Measurements from ENCODE around the gene PCDHB6.
"Not testable (repeated sequence)": the region's sequence is repeated elsewhere in the genome, so short reads cannot be mapped to it uniquely, and the experiment has no call there.

PCDHB6 gene

DNA sequence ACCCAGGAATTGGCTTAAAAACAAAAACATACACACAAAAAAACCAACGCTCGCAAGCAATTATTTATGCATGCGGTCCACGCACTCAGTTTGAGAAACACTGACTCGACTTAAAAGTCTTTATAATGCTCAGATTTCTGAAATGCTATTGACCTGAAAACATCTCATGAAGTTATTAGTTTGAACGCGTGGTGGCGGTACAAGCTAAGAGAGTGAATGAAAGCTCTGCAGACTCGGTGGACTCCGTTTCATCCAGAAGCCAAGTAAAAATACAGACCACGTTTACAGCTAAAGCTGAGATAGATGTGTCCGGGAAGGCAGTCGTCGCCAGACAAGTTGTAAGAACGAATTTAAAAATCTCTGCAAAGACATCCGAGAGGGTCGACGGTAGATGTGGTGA, at the start of gene PCDHB6:
Gene PCDHB6, plus strand, starts transcription at position 246 of the 400 bp plus-strand sequence. CDS start 201 bp downstream, outside the sequence.
- no peak for DNase-seq (ENCODE audit: low read depth in 2 of 2)

DNA sequence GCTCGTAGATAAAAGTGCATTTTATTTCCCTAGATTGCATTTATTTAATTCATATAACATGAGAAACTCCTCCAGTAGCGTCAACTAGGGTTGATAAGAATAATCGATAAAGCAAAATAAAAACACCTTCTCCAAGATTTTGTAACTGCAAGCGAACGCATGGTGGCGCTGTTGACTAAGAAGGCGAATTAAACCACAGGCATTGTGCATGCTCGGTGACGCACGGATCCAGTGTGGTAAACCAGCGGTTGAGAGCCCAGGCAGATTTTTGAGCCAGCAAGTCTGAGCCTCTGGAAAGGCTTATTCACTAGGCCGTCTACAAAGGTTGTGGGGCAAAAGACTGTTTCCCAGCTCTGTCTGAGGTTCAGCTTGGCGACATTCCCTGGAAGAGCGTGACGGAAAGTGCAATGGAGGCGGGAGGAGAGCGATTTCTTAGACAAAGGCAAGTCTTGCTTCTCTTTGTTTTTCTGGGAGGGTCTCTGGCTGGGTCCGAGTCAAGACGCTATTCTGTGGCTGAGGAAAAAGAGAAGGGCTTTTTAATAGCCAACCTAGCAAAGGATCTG, 49.5 kb upstream of the PCDHB6 start, which contains the start of gene PCDHB3:
Gene PCDHB3, plus strand, starts transcription at position 231 of the 563 bp plus-strand sequence. Its CDS starts 177 bp downstream, at position 408.
- DNase-seq (ENCODE audit: low read depth in 2 of 2) = no peak

DNA sequence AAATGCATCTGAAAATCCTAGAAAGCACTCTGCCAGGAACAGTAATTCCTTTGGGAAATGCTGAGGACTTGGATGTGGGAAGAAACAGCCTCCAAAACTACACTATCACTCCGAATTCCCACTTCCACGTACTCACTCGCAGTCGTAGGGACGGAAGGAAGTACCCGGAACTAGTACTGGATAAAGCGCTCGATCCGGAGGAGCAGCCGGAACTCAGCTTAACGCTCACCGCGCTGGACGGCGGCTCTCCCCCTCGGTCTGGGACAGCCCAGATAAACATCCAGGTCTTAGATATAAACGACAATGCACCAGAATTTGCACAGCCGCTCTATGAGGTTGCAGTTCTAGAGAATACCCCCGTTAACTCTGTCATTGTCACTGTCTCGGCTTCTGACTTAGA, 48.8 kb upstream of the PCDHB6 start:
- DNase-seq (ENCODE audit: low read depth in 2 of 2) = no peak

DNA sequence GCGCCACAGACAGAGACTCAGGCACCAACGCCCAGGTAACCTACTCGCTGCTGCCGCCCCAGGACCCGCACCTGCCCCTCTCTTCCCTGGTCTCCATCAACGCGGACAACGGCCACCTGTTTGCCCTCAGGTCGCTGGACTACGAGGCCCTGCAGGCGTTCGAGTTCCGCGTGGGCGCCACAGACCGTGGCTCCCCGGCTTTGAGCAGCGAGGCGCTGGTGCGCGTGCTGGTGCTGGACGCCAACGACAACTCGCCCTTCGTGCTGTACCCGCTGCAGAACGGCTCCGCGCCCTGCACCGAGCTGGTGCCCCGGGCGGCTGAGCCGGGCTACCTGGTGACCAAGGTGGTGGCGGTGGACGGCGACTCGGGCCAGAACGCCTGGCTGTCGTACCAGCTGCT, 47.8 kb upstream of the PCDHB6 start:
- not testable (repeated sequence) for DNase-seq (ENCODE audit: low read depth in 2 of 2)

DNA sequence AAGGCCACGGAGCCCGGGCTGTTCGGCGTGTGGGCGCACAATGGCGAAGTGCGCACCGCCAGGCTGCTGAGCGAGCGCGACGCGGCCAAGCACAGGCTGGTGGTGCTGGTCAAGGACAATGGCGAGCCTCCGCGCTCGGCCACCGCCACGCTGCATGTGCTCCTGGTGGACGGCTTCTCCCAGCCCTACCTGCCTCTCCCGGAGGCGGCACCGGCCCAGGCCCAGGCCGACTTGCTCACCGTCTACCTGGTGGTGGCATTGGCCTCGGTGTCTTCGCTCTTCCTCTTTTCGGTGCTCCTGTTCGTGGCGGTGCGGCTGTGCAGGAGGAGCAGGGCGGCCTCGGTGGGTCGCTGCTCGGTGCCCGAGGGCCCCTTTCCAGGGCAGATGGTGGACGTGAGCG, 47.4 kb upstream of the PCDHB6 start:
- DNase-seq (ENCODE audit: low read depth in 2 of 2) = not testable (repeated sequence)

DNA sequence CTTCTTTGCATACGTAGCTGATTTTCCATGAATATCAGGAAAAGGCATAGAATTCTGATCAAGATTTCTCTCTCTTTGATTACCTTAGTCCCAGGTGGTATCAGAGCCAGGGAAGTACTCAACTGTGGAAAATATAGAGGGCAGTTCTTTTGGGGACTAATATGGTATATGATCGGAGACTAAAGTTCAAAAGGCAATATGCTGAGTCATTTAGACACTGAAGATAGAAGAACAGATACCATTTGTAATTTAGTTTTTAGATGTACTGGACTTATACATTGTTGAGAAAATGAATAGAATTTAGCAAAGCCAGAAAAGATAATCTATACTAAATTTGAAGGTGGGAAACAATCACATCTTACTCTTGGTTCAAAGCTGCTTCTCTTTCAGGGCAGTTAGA, 44.5 kb upstream of the PCDHB6 start:
- no peak for DNase-seq (ENCODE audit: low read depth in 2 of 2)

DNA sequence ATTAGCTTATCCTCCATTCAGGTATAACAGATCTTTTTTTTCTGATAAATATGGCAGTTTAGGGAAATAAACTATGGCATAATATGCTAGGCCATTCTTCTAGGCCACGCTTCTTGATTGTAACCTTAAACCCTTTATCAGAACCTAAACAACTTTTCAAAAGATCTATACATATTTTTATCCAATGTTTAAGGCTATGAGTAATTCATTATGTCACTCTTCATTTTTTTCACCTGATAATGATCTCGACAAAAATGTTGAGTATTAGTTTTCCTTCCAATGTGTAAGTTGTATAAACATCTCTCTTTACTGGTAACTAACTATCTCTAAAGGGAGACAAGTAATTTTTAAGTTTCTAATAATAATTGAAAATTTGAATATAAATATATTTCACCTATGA, 30.6 kb upstream of the PCDHB6 start:
- no peak for DNase-seq (ENCODE audit: low read depth in 2 of 2)

DNA sequence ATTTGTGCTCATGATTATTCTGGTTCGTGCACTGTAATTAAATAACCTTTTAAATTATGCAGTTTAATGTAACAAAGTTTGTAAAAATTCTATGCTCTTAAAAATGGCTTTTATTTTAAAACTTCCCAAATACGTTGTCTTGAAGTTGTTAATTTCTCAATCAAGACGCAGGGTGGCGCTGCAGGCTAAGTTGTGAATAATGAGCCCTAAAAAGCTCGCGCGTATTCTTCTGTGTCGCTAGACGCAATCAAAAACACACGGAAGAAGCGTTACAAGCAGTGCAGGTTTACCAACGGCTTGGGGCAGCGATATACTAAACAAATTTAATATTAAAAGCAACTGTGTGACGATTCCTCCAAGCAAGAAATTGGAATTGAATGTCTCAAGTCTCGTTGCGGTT, 28.3 kb upstream of the PCDHB6 start, which contains the start of gene PCDHB4:
Gene PCDHB4, plus strand, starts transcription at position 256 of the 400 bp plus-strand sequence. CDS start 181 bp downstream, outside the sequence.
- no peak for DNase-seq (ENCODE audit: low read depth in 2 of 2)

DNA sequence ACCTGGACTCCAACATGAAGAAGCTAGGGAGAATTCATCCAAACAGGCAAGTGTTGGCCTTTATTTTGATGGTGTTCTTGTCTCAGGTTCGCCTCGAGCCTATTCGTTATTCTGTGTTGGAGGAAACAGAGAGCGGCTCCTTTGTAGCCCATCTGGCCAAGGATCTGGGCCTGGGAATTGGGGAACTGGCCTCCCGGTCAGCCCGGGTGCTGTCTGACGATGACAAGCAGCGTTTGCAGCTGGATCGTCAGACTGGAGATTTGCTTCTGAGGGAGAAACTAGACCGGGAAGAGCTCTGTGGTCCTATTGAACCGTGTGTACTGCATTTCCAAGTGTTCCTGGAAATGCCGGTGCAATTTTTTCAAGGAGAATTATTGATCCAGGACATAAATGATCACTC, 27.9 kb upstream of the PCDHB6 start:
- no peak for DNase-seq (ENCODE audit: low read depth in 2 of 2)

DNA sequence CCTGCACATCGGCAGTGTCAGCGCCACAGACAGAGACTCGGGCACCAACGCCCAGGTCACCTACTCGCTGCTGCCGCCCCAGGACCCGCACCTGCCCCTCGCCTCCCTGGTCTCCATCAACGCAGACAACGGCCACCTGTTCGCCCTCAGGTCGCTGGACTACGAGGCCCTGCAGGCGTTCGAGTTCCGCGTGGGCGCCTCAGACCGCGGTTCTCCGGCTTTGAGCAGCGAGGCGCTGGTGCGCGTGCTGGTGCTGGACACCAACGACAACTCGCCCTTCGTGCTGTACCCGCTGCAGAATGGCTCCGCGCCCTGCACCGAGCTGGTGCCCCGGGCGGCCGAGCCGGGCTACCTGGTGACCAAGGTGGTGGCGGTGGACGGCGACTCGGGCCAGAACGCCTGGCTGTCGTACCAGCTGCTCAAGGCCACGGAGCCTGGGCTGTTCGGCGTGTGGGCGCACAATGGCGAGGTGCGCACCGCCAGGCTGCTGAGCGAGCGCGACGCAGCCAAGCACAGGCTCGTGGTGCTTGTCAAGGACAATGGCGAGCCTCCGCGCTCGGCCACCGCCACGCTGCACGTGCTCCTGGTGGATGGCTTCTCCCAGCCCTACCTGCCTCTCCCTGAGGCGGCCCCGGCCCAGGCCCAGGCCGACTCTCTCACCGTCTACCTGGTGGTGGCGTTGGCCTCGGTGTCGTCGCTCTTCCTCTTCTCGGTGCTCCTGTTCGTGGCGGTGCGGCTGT, 26.3 kb upstream of the PCDHB6 start:
- DNase-seq (ENCODE audit: low read depth in 2 of 2) = not testable (repeated sequence)

DNA sequence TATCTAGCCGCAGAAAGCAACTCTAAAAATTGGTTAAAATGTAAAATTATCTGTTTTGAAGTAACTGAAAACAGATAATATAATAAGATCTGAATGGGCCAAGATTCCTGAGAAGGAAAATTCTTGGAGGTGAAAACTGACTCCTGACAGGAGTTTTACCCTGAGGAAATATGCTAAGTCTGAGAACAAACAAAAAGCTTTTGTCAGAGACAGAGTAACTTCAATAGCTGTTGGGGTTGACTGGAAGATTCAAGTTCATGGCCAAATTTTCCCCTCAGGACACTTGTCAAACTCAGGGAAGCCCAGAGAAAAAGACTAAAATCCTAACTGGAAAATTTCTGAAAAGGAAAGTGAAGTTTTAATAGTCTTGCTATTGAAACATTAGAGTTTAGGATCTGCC, 22.6 kb upstream of the PCDHB6 start:
- DNase-seq (ENCODE audit: low read depth in 2 of 2) = no peak

DNA sequence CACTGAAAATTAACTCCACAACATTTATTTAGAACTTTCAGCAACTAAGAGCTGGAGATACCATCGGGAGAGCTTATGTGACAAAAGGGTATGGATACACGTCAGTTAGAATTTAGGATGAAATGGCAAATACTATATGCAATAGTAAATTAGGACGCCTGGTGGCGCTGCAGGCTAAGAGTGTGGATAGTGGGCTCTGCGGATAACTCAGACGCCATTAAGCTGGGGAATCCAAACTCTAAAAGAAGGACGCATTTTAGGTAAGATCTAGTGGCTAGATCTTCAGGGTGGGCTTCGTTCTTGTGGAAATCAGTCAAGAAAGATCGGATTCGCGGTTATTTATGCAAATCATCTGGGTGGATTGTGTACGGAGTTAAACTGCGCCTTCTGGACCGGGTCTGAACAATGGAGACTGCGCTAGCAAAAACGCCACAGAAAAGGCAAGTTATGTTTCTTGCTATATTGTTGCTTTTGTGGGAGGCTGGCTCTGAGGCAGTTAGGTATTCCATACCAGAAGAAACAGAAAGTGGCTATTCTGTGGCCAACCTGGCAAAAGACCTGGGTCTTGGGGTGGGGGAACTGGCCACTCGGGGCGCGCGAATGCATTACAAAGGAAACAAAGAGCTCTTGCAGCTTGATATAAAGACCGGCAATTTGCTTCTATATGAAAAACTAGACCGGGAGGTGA, 14.7 kb upstream of the PCDHB6 start, which contains the start of gene PCDHB5:
Gene PCDHB5, plus strand, starts transcription at position 177 of the 688 bp plus-strand sequence. Its CDS starts 229 bp downstream, at position 406.
- no peak for DNase-seq (ENCODE audit: low read depth in 2 of 2)

DNA sequence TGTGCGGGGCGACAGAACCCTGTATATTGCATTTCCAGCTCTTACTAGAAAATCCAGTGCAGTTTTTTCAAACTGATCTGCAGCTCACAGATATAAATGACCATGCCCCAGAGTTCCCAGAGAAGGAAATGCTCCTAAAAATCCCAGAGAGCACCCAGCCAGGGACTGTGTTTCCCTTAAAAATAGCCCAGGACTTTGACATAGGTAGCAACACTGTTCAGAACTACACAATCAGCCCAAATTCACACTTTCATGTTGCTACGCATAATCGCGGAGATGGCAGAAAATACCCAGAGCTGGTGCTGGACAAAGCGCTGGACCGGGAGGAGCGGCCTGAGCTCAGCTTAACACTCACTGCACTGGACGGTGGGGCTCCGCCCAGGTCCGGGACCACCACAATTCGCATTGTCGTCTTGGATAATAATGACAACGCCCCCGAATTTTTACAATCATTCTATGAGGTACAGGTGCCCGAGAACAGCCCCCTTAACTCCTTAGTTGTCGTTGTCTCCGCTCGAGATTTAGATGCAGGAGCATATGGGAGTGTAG, 14.1 kb upstream of the PCDHB6 start:
- no peak for DNase-seq (ENCODE audit: low read depth in 2 of 2)

DNA sequence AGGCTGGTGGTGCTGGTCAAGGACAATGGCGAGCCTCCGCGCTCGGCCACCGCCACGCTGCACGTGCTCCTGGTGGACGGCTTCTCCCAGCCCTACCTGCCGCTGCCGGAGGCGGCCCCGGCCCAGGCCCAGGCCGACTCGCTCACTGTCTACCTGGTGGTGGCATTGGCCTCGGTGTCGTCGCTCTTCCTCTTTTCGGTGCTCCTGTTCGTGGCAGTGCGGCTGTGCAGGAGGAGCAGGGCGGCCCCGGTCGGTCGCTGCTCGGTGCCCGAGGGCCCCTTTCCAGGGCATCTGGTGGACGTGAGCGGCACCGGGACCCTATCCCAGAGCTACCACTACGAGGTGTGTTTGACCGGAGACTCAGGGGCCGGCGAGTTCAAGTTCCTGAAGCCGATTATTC, 12.5 kb upstream of the PCDHB6 start:
- DNase-seq (ENCODE audit: low read depth in 2 of 2) = not testable (repeated sequence)

DNA sequence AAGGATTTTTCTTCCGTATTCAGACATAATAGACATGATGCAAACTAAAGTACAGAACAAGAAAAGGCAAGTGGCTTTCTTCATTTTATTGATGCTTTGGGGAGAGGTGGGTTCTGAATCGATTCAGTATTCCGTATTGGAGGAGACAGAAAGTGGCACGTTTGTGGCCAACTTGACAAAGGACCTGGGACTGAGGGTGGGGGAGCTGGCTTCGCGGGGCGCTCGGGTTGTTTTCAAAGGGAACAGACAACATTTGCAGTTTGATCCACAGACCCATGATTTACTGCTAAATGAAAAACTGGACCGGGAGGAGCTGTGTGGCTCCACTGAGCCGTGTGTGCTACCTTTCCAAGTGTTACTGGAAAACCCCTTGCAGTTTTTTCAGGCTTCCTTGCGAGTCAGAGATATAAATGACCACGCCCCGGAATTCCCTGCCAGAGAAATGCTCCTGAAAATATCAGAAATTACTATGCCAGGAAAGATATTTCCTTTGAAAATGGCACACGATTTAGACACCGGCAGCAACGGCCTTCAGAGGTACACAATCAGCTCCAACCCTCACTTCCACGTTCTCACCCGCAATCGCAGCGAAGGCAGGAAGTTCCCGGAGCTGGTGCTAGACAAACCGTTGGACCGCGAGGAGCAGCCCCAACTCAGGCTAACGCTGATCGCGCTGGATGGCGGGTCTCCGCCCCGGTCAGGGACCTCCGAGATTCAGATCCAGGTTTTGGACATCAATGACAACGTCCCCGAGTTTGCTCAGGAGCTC, 551 bp downstream of the PCDHB6 start:
- no peak for DNase-seq (ENCODE audit: low read depth in 2 of 2)

DNA sequence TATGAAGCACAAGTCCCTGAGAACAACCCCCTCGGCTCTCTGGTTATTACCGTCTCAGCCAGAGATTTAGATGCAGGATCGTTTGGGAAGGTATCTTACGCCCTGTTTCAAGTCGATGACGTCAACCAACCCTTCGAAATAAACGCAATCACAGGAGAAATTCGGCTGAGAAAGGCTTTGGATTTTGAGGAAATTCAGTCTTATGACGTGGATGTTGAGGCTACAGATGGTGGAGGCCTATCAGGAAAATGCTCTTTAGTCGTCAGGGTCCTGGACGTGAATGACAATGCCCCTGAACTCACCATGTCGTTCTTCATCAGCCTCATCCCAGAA, 1.1 kb downstream of the PCDHB6 start:
- no peak for DNase-seq (ENCODE audit: low read depth in 2 of 2)

DNA sequence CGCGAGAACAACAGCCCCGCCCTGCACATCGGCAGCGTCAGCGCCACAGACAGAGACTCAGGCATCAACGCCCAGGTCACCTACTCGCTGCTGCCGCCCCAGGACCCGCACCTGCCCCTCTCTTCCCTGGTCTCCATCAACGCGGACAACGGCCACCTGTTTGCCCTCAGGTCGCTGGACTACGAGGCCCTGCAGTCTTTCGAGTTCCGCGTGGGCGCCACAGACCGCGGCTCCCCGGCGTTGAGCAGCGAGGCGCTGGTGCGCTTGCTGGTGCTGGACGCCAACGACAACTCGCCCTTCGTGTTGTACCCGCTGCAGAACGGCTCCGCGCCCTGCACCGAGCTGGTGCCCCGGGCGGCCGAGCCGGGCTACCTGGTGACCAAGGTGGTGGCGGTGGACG, 1.8 kb downstream of the PCDHB6 start:
- DNase-seq (ENCODE audit: low read depth in 2 of 2) = not testable (repeated sequence)

DNA sequence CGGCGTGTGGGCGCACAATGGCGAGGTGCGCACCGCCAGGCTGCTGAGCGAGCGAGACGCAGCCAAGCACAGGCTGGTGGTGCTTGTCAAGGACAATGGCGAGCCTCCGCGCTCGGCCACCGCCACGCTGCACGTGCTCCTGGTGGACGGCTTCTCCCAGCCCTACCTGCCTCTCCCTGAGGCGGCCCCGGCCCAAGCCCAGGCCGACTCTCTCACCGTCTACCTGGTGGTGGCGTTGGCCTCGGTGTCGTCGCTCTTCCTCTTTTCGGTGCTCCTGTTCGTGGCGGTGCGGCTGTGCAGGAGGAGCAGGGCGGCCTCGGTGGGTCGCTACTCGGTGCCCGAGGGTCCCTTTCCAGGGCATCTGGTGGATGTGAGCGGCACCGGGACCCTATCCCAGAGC, 2.2 kb downstream of the PCDHB6 start:
- not testable (repeated sequence) for DNase-seq (ENCODE audit: low read depth in 2 of 2)

DNA sequence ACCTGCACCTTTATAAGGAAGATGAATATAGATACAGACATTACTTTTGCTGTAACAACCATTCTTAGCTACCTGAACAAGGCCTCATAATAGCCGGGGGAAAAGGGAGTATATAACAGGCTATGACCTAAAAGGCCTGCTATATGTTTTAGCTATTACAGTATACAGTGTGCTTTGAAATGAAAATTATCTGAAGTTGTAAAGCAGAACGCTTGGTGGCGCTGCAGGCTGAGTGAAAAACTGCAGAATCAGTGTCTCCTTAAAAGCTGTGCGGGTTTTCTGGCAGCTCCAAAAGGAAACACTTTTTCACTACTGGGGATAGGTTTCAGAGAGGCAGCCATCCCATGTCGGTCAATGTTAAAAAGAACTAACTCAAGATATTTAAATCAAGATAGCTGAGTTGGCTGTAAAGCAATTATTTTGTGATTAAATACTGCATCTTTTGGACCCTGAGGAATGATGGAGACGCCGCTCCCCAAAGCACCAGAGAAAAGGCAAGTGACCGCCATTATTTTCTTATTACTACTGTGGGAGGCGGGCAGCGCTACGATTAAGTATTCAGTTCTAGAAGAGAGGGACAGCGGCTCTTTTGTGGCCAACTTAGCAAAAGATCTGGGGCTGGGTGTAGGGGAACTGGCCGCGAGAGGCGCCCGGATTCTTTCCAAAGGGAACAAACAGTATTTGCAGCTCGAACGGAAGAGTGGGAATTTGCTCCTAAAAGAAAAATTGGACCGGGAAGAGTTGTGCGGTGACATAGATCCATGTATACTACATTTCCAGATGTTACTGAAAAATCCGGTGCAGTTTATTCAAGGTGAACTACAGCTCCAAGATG, 5.9 kb downstream of the PCDHB6 start:
- no peak for DNase-seq (ENCODE audit: low read depth in 2 of 2)

DNA sequence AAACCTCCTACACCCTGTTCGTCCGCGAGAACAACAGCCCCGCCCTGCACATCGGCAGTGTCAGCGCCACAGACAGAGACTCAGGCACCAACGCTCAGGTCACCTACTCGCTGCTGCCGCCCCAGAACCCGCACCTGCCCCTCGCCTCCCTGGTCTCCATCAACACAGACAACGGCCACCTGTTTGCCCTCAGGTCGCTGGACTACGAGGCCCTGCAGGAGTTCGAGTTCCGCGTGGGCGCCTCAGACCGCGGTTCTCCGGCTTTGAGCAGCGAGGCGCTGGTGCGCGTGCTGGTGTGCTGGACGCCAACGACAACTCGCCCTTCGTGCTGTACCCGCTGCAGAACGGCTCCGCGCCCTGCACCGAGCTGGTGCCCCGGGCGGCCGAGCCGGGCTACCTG, 7.5 kb downstream of the PCDHB6 start:
- DNase-seq (ENCODE audit: low read depth in 2 of 2) = not testable (repeated sequence)

DNA sequence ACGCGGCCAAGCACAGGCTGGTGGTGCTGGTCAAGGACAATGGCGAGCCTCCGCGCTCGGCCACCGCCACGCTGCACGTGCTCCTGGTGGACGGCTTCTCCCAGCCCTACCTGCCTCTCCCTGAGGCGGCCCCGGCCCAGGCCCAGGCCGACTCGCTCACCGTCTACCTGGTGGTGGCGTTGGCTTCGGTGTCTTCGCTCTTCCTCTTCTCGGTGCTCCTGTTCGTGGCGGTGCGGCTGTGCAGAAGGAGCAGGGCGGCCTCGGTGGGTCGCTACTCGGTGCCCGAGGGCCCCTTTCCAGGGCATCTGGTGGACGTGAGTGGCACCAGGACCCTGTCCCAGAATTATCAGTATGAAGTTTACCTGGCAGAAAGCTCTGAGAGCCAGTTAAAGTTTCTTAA, 8.0 kb downstream of the PCDHB6 start:
- not testable (repeated sequence) for DNase-seq (ENCODE audit: low read depth in 2 of 2)
